Neuron (in vitro differentiated cells): ENCODE measurements around the gene RNF31.
A peak's percentile ranks its signal among the peaks of the same experiment; 100 is the strongest.
"Not testable (repeated sequence)": the region's sequence is repeated elsewhere in the genome, so short reads cannot be mapped to it uniquely, and the experiment has no call there.

Source experiments
- H2AFZ ChIP-seq: one replicate; pipeline ENCODE4 v1.6.1; 2013; ENCODE audit warnings: low read depth, mild to moderate bottlenecking, inconsistent platforms, low read length, moderate library complexity
- H3K27me3 ChIP-seq: one replicate; pipeline ENCODE4 v1.6.1; 2013; ENCODE audit warnings: low read length; ENCODE audit not compliant: insufficient read depth
- H3K36me3 ChIP-seq: one replicate; pipeline ENCODE4 v1.6.1; 2013; ENCODE audit warnings: low read length; ENCODE audit not compliant: insufficient read depth
- H3K4me1 ChIP-seq: one replicate; pipeline ENCODE4 v1.6.1; 2013; ENCODE audit warnings: low read length; ENCODE audit not compliant: insufficient read depth
- H3K4me3 ChIP-seq: 2 replicates; pipeline ENCODE4 v1.5.1; 2013; ENCODE audit warnings: mild to moderate bottlenecking, low read length, moderate library complexity
- H3K9me3 ChIP-seq: one replicate; pipeline ENCODE4 v1.6.1; 2013; ENCODE audit warnings: low read length

Gene RNF31

DNA sequence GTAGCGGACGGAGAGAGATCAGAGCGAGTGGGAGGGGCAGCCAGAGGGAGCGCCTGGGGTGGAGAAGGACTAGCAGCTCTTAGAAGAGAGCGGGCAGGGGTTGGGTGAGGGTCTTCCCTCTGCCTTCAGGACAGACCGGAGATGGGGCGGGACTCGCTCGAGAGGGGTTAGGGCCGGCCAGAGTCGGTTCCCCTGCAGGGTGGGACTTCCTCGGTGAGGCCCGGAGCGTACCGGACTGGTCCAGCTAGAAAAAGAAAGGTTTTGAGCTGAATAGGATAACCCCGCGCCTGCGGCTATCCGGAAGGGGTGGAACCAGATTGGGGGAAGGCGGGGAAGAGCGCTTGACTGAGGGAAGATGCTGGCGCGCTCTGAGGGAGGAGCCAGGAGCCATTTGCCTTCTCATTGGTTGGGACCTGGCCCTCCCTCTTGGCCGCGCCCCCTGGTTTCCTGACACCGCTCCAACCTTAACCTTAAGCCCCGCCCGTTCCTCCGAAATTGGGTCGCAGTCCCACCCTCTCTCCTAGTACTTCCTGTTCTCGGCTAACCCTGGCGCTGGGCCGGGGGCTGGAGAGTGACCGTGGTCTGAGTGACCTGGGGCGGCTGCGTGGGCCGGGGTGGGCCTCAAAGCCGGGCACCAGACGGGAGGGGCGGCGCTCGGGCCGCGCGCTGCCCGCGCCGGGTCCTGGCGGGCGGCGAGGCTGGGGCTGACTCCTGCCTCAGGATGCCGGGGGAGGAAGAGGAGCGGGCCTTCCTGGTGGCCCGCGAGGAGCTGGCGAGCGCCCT lies at the start of gene RNF31:
Gene RNF31, plus strand, starts transcription at position 521 of the 783 bp plus-strand sequence. Its CDS starts 201 bp downstream, at position 722.
- no peaks in the 10 kb centered on the region for H3K27me3 ChIP-seq
- peak within 1 kb of the TSS; percentile 66 for H3K4me3 ChIP-seq
- peaks cover 50% of the 10 kb centered on the region for H3K36me3 ChIP-seq
- peak within 1 kb of the TSS; percentile 56 for H2AFZ ChIP-seq
- H3K4me1 ChIP-seq, result peaks cover 23% of the 10 kb centered on the region
- H3K9me3 ChIP-seq, result no peaks in the 10 kb centered on the region

GRCh38 chr14:24098229-24098926 lies 48.9 kb upstream of the RNF31 start:
- Histone ChIP-seq H3K36me3 (no peaks in the 10 kb centered on the region), H3K4me1 (peaks cover 2% of the 10 kb centered on the region), H3K4me3 (no peak overlapping the region), H2AFZ (no peak overlapping the region), H3K27me3 (peaks cover 11% of the 10 kb centered on the region), H3K9me3 (no peaks in the 10 kb centered on the region)

DNA sequence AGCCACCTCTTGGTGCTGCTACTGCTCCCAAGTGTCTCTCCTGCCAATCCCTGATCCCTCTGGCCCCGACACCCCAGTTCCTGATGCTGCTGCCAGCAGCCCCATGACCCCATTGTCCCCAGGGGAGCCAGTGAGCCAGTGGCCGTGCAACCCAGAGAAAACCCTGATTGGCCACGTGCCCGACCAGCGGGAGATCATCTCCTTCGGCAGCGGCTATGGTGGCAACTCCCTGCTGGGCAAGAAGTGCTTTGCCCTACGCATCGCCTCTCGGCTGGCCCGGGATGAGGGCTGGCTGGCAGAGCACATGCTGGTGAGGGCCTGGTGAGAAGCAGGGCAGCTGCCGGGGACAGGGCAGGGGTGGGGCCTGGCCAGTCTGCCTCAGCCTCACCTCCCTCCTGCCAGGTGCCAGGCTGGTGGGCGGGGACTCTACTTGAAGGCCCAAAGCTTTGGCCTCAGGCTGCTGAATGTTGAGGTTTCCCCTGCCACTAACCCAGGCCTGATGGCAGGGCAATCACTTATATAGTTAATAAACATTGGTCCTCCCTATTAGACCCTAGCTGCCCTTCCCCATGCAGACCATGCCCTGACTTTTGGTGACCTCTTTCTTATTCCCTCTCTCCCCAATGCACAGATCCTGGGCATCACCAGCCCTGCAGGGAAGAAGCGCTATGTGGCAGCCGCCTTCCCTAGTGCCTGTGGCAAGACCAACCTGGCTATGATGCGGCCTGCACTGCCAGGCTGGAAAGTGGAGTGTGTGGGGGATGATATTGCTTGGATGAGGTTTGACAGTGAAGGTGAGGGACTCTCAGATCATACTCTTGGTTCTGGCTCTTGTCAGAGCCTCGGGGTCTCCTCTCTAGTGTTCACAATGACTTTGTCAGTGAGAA lies 48.1 kb upstream of the RNF31 start:
- Histone ChIP-seq H2AFZ (no peak overlapping the region), H3K27me3 (peaks cover 11% of the 10 kb centered on the region), H3K9me3 (no peaks in the 10 kb centered on the region), H3K4me1 (no peaks in the 10 kb centered on the region), H3K4me3 (no peak overlapping the region), H3K36me3 (no peaks in the 10 kb centered on the region)

- no peaks in the 10 kb centered on the region for H3K9me3 ChIP-seq
- no peak overlapping the region for H3K4me3 ChIP-seq
- H3K36me3 ChIP-seq, result no peaks in the 10 kb centered on the region
- H3K27me3 ChIP-seq, result peaks cover 3% of the 10 kb centered on the region
- no peaks in the 10 kb centered on the region for H3K4me1 ChIP-seq
- no peak overlapping the region for H2AFZ ChIP-seq
Measured at GRCh38 chr14:24100197-24100981, 46.9 kb upstream of the RNF31 start.

DNA sequence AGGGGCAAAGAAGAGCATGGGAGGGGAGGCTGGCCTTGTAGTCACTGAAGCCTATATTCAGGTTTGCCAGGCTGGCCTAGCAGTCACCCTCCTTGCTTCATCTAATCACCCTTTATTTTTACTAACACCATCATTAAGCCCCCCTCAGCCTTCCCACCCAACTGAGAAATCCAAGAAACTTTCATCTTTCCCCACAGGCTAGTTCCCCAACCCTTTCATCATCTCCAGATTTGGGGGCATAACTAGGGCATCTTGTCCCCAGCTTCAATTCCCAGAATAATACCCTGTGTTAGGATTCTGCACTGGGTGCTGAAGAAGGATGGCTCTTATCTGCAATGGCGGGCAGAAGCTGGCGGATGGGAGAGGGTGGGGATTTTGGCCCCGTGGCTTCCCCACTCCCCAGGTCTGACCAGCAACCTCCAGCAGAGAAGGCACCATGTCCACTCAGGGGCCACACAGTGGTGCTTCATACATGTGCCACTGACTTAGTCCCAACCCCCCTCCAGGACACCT lies 46.3 kb upstream of the RNF31 start:
- no peaks in the 10 kb centered on the region for H3K9me3 ChIP-seq
- no peak overlapping the region for H2AFZ ChIP-seq
- no peaks in the 10 kb centered on the region for H3K4me1 ChIP-seq
- H3K36me3 ChIP-seq, result no peaks in the 10 kb centered on the region
- peaks cover 2% of the 10 kb centered on the region for H3K27me3 ChIP-seq
- no peak overlapping the region for H3K4me3 ChIP-seq

GRCh38 chr14:24102357-24103048 lies 44.8 kb upstream of the RNF31 start:
- Histone ChIP-seq H3K36me3 (no peaks in the 10 kb centered on the region), H3K4me3 (no peak overlapping the region), H3K4me1 (no peaks in the 10 kb centered on the region), H2AFZ (no peak overlapping the region), H3K9me3 (no peaks in the 10 kb centered on the region), H3K27me3 (peaks cover 2% of the 10 kb centered on the region)

DNA sequence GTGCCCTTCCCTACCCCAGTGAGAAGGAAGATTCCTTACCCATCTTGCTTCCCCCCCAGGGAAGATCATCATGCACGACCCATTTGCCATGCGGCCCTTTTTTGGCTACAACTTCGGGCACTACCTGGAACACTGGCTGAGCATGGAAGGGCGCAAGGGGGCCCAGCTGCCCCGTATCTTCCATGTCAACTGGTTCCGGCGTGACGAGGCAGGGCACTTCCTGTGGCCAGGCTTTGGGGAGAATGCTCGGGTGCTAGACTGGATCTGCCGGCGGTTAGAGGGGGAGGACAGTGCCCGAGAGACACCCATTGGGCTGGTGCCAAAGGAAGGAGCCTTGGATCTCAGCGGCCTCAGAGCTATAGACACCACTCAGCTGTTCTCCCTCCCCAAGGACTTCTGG lies 43.8 kb upstream of the RNF31 start:
- Histone ChIP-seq H3K27me3 (peaks cover 2% of the 10 kb centered on the region), H3K9me3 (no peaks in the 10 kb centered on the region), H3K36me3 (no peaks in the 10 kb centered on the region), H2AFZ (no peak overlapping the region), H3K4me3 (no peak overlapping the region), H3K4me1 (no peaks in the 10 kb centered on the region)

- not testable (repeated sequence) for H3K9me3 ChIP-seq, H3K4me3 ChIP-seq, H3K4me1 ChIP-seq, H3K36me3 ChIP-seq, H2AFZ ChIP-seq, H3K27me3 ChIP-seq
Measured at GRCh38 chr14:24105609-24106239, 41.6 kb upstream of the RNF31 start.

DNA sequence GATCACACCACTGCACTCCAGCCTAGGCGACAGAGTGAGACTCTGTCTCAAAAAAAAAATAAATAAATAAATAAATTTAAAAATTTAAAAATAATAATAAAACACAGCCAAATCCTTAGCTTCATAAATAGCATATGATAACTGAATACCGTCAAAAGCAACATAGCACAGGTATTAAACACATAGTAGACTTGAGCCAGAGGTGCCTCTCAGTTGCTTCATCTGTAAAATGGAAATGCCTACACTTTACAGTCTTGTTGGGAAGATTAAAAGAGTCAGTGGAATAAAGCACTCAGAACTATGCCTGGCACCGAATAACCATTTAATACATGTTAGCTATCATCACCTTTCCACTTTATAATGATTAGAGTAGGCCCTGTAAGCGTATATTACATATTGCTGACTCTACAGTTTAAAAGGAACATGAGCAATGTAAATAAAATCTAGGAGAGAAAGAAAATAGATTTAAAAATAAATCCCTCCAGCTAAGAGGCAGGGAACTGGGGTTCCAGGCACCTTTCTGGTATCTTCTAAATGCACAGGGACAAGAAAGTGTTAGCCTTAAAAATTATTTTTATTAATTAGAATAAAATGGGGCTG lies 40.5 kb upstream of the RNF31 start:
- Histone ChIP-seq H3K4me1 (no peaks in the 10 kb centered on the region), H3K9me3 (no peaks in the 10 kb centered on the region), H3K36me3 (no peaks in the 10 kb centered on the region), H3K27me3 (no peaks in the 10 kb centered on the region), H3K4me3 (no peak overlapping the region), H2AFZ (no peak overlapping the region)

GRCh38 chr14:24108336-24108874 lies 38.9 kb upstream of the RNF31 start:
- no peaks in the 10 kb centered on the region for H3K36me3 ChIP-seq
- H3K4me1 ChIP-seq, result no peaks in the 10 kb centered on the region
- H3K27me3 ChIP-seq, result no peaks in the 10 kb centered on the region
- no peak overlapping the region for H2AFZ ChIP-seq
- H3K4me3 ChIP-seq, result no peak overlapping the region
- no peaks in the 10 kb centered on the region for H3K9me3 ChIP-seq

DNA sequence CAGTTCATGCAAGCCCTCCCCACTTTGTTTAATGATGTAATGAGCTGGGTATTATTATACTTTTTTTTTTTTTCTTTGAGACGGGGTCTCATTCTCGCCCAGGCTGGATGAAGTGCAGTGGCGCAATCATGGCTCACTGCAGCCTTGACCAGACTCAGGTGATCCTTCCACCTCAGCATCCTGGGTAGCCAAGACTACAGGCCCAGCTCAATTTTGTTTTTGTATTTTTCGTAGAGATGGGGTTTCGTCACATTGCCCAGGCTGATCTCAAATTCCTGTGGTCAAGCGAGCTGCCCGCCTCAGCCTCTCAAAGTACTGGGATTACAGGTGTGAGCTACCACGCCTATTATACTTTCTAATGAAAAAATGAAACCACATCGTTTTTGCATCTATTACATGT lies 37.2 kb upstream of the RNF31 start:
- no peak overlapping the region for H3K4me3 ChIP-seq
- H3K27me3 ChIP-seq, result no peaks in the 10 kb centered on the region
- no peak overlapping the region for H2AFZ ChIP-seq
- no peaks in the 10 kb centered on the region for H3K9me3 ChIP-seq
- H3K4me1 ChIP-seq, result no peaks in the 10 kb centered on the region
- H3K36me3 ChIP-seq, result no peaks in the 10 kb centered on the region
